ENCODE data around the gene ZC3HAV1.

The ZC3HAV1 gene

DNA sequence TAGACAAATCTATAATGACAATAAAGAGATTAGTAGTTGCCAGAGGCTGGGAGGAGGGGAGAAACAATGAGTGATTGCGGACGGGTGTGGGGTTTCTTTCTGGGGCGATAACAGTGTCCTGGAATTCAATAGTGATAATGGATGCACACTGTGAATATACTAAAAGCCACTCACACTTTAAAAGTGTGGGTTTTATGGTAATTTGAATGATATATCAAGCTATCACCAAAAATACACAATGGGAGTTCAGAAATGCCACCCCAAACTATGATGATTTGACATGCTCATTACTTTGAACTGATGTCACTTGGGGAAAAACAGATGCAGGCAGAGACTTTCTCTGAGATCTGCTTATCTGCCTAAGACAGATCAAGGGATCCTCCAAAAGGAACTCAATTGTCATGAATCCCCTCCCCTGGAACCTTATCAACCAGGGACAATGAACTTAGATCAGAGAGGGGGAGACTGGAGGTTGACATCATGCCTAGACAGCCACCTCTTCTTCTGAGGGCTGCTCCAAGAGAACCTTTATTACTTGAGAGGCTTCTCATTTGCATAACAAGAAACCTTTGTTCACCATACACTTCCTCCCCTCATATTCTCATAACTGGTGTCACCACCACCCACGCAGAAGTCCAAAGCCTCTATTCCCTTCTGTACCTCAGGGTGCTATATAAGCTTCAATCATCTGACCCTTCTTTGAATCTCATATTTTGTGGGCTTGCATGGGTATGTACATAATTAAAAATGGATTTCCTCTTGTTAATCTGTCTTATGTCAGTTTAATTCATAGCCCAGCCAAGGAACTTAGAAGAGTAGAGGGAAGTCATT, 14.8 kb upstream of the ZC3HAV1 start:
- Histone ChIP-seq H4K8ac (ENCODE audit: low read depth, low read length) (no peak overlapping the region), H3K79me2 (ENCODE audit: control insufficient read depth, insufficient read depth, low read length) (no peaks in the 10 kb centered on the region), H3K4me2 (ENCODE audit: low read length) (no peak overlapping the region), H2AK5ac (ENCODE audit: low read length) (no peak overlapping the region), H3K4me3 (ENCODE audit: low read length) (no peak overlapping the region), H3K18ac (ENCODE audit: low read length) (no peak overlapping the region), H4K5ac (ENCODE audit: low read length) (no peak overlapping the region), H3K4me1 (ENCODE audit: control insufficient read depth, low read depth, low read length) (peaks cover 2% of the 10 kb centered on the region), H3K4ac (ENCODE audit: low read depth, low read length) (no peak overlapping the region), H3K27ac (ENCODE audit: low read depth, low read length) (no peak overlapping the region), H3K27me3 (ENCODE audit: insufficient read depth, low read length, poor library complexity) (no peaks in the 10 kb centered on the region), H3K79me1 (ENCODE audit: low read length) (no peaks in the 10 kb centered on the region), H3K23ac (ENCODE audit: low read length) (no peak overlapping the region), H3K36me3 (ENCODE audit: control insufficient read depth, insufficient read depth, low read length) (no peaks in the 10 kb centered on the region), H2BK120ac (ENCODE audit: low read depth, low read length) (no peak overlapping the region), H3K9ac (ENCODE audit: low read length) (no peak overlapping the region), H2BK15ac (replicated peaks; ENCODE audit: low read depth) (no peak overlapping the region), H2BK5ac (ENCODE audit: low read length) (no peak overlapping the region), H3K56ac (ENCODE audit: low read length) (no peak overlapping the region)
- no CpG with 5 or more reads among the region's 4 CpGs for WGBS (ENCODE audit: extremely low coverage, insufficient coverage, low lambda C conversion rate)
- DNase-seq, result peak; percentile 87

DNA sequence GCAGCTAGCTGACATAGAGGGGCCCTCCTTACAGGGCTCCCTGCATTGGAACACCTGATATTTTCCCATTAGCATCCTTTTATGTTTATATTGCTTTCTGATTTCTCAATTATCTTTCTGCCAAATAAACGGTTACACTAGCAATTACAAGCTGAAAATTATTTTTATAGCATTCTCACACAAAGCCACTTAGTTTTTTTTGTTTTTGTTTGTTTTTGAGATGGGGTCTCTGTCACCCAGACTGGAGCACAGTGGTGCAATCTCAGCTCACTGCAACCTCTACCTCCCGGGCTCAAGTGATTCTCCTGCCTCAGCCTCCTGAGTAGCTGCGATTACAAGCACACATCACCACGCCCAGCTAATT, 9.9 kb upstream of the ZC3HAV1 start:
- Histone ChIP-seq H3K79me2 (ENCODE audit: control insufficient read depth, insufficient read depth, low read length) (no peaks in the 10 kb centered on the region), H3K18ac (ENCODE audit: low read length) (no peak overlapping the region), H3K4me3 (ENCODE audit: low read length) (no peak overlapping the region), H2AK5ac (ENCODE audit: low read length) (no peak overlapping the region), H3K56ac (ENCODE audit: low read length) (peak overlapping the region; percentile 2), H3K4me1 (ENCODE audit: control insufficient read depth, low read depth, low read length) (peaks cover 8% of the 10 kb centered on the region), H2BK5ac (ENCODE audit: low read length) (no peak overlapping the region), H2BK120ac (ENCODE audit: low read depth, low read length) (no peak overlapping the region), H3K4ac (ENCODE audit: low read depth, low read length) (no peak overlapping the region), H3K4me2 (ENCODE audit: low read length) (no peak overlapping the region), H4K8ac (ENCODE audit: low read depth, low read length) (no peak overlapping the region), H4K5ac (ENCODE audit: low read length) (no peak overlapping the region), H3K23ac (ENCODE audit: low read length) (no peak overlapping the region), H3K36me3 (ENCODE audit: control insufficient read depth, insufficient read depth, low read length) (no peaks in the 10 kb centered on the region), H2BK15ac (replicated peaks; ENCODE audit: low read depth) (no peak overlapping the region), H3K27ac (ENCODE audit: low read depth, low read length) (no peak overlapping the region), H3K9ac (ENCODE audit: low read length) (no peak overlapping the region), H3K79me1 (ENCODE audit: low read length) (no peaks in the 10 kb centered on the region), H3K27me3 (ENCODE audit: insufficient read depth, low read length, poor library complexity) (no peaks in the 10 kb centered on the region)
- DNase-seq, result no peak
- no CpG with 5 or more reads among the region's 4 CpGs for WGBS (ENCODE audit: extremely low coverage, insufficient coverage, low lambda C conversion rate)

DNA sequence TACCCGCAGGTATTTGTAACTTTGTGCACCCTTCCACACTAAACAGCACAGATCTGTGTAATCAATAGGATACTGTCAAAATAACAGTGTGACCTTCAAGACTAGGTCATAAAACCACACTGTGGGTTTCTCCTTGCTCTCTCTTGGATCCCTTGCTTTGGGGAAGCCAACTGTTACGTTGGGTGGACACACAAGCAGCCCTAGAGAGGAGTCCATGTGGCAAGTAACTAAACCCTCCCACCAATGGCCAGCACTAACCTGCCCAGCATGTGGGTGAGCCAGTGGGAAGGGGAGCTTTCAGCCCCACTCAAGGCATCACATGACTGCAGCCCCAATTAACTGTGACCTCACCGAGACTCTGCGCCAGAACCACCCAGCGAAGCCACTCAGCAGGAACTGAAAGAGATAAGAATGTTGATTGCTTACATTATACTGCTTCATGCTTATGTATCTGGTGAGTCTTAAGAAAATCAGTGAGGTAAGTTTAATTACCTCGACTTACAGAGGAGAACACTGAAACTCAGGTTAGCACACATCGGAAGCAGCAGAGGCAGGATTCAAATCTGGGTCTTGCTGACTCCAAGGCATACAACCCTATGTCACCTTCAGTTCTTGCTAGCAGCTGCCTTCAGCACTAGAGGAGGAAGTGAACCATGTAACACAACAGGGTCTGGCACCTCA, 9.4 kb upstream of the ZC3HAV1 start:
- Histone ChIP-seq H2BK15ac (replicated peaks; ENCODE audit: low read depth) (no peak overlapping the region), H3K27me3 (ENCODE audit: insufficient read depth, low read length, poor library complexity) (no peaks in the 10 kb centered on the region), H3K23ac (ENCODE audit: low read length) (no peak overlapping the region), H3K79me1 (ENCODE audit: low read length) (no peaks in the 10 kb centered on the region), H4K5ac (ENCODE audit: low read length) (peak overlapping the region; percentile 26), H3K4me3 (ENCODE audit: low read length) (no peak overlapping the region), H3K4ac (ENCODE audit: low read depth, low read length) (peak overlapping the region; percentile 25), H3K9ac (ENCODE audit: low read length) (no peak overlapping the region), H2BK5ac (ENCODE audit: low read length) (no peak overlapping the region), H3K56ac (ENCODE audit: low read length) (peak overlapping the region; percentile 57), H3K4me1 (ENCODE audit: control insufficient read depth, low read depth, low read length) (peaks cover 8% of the 10 kb centered on the region), H3K36me3 (ENCODE audit: control insufficient read depth, insufficient read depth, low read length) (no peaks in the 10 kb centered on the region), H3K79me2 (ENCODE audit: control insufficient read depth, insufficient read depth, low read length) (no peaks in the 10 kb centered on the region), H3K27ac (ENCODE audit: low read depth, low read length) (no peak overlapping the region), H2AK5ac (ENCODE audit: low read length) (no peak overlapping the region), H4K8ac (ENCODE audit: low read depth, low read length) (no peak overlapping the region), H2BK120ac (ENCODE audit: low read depth, low read length) (no peak overlapping the region), H3K18ac (ENCODE audit: low read length) (peak overlapping the region; percentile 33), H3K4me2 (ENCODE audit: low read length) (no peak overlapping the region)
- peak; percentile 80 for DNase-seq
- WGBS (ENCODE audit: extremely low coverage, insufficient coverage, low lambda C conversion rate), result no CpG with 5 or more reads among the region's 7 CpGs

DNA sequence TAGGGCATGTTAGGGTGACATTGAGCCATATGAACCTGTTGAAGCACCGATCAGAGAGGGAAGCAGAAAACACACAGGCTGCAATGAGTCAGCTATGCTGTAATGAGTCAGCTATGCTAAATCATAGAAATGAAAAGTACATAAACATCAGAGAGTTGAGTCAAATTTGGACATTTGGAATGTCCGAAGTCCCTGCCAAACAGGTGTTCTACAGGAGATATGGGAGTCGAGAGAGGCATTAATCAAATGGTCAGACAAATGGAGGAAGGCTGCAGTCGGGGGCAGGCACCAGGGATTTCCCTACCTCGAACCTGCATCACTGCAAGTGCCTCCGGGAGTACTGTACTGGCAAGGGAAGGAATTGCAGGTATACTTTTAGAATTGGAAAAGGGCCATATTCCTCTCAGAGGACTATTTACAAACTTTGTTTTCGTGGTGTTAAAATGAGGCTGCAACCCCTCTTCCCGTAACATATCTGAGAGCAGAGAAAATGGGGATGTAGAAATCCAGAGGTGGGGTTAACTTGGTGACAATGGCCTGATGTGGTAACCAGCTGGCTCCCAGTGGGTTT, 8.8 kb upstream of the ZC3HAV1 start:
- no peak overlapping the region for H2BK120ac ChIP-seq (ENCODE audit: low read depth, low read length)
- no peak overlapping the region for H2AK5ac ChIP-seq (ENCODE audit: low read length)
- H3K27me3 ChIP-seq (ENCODE audit: insufficient read depth, low read length, poor library complexity), result no peaks in the 10 kb centered on the region
- H3K79me1 ChIP-seq (ENCODE audit: low read length), result no peaks in the 10 kb centered on the region
- H3K27ac ChIP-seq (ENCODE audit: low read depth, low read length), result no peak overlapping the region
- no peak overlapping the region for H4K8ac ChIP-seq (ENCODE audit: low read depth, low read length)
- peaks cover 6% of the 10 kb centered on the region for H3K4me1 ChIP-seq (ENCODE audit: control insufficient read depth, low read depth, low read length)
- no peak for DNase-seq
- H3K4ac ChIP-seq (ENCODE audit: low read depth, low read length), result peak overlapping the region; percentile 25
- H3K56ac ChIP-seq (ENCODE audit: low read length), result peak overlapping the region; percentile 57
- no peak overlapping the region for H2BK15ac ChIP-seq (replicated peaks; ENCODE audit: low read depth)
- H3K18ac ChIP-seq (ENCODE audit: low read length), result peak overlapping the region; percentile 33
- no peak overlapping the region for H3K4me3 ChIP-seq (ENCODE audit: low read length)
- H3K4me2 ChIP-seq (ENCODE audit: low read length), result no peak overlapping the region
- no peak overlapping the region for H3K23ac ChIP-seq (ENCODE audit: low read length)
- H2BK5ac ChIP-seq (ENCODE audit: low read length), result no peak overlapping the region
- no peak overlapping the region for H4K5ac ChIP-seq (ENCODE audit: low read length)
- no CpG with 5 or more reads among the region's 8 CpGs for WGBS (ENCODE audit: extremely low coverage, insufficient coverage, low lambda C conversion rate)
- H3K9ac ChIP-seq (ENCODE audit: low read length), result no peak overlapping the region
- H3K79me2 ChIP-seq (ENCODE audit: control insufficient read depth, insufficient read depth, low read length), result no peaks in the 10 kb centered on the region
- no peaks in the 10 kb centered on the region for H3K36me3 ChIP-seq (ENCODE audit: control insufficient read depth, insufficient read depth, low read length)

DNA sequence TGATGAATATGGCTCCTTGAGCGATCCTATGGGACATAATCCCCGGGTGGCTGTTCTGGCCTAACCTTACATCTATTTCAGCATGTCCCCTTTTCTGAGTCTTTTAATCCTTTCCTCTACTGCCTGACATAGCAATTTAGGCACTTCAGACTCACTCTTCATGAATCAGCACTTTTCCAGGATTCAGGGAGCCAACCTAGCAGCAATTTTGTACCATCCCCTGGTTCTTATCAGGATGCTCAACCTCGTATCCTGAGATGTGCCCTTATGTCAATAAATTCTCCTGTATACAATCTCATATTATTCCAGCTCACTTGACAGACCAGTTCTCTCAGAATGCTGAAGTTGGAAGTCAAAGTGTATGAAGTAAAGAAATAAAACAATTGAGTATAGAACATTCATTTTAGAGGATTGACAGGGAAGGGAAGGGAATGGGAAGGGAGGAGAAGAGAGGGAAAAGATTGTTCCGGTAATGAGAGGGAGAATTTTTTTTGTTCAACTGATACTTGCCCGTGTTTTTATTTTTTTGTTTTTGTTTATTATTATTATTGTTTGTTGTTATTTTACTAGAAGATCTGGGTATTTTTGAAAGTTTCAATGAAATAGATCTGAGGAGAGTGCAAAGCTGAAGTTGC, 8.2 kb upstream of the ZC3HAV1 start:
- WGBS (ENCODE audit: extremely low coverage, insufficient coverage, low lambda C conversion rate), result 100% methylated on average over 1 of the region's 5 CpGs
- Histone ChIP-seq H3K56ac (ENCODE audit: low read length) (peak overlapping the region; percentile 6), H3K23ac (ENCODE audit: low read length) (no peak overlapping the region), H4K8ac (ENCODE audit: low read depth, low read length) (no peak overlapping the region), H2AK5ac (ENCODE audit: low read length) (peak overlapping the region; percentile 53), H3K9ac (ENCODE audit: low read length) (no peak overlapping the region), H3K4me2 (ENCODE audit: low read length) (no peak overlapping the region), H3K18ac (ENCODE audit: low read length) (no peak overlapping the region), H3K27ac (ENCODE audit: low read depth, low read length) (no peak overlapping the region), H4K5ac (ENCODE audit: low read length) (no peak overlapping the region), H2BK15ac (replicated peaks; ENCODE audit: low read depth) (no peak overlapping the region), H3K36me3 (ENCODE audit: control insufficient read depth, insufficient read depth, low read length) (no peaks in the 10 kb centered on the region), H3K4ac (ENCODE audit: low read depth, low read length) (no peak overlapping the region), H3K79me1 (ENCODE audit: low read length) (no peaks in the 10 kb centered on the region), H3K4me3 (ENCODE audit: low read length) (no peak overlapping the region), H3K27me3 (ENCODE audit: insufficient read depth, low read length, poor library complexity) (no peaks in the 10 kb centered on the region), H2BK120ac (ENCODE audit: low read depth, low read length) (no peak overlapping the region), H3K79me2 (ENCODE audit: control insufficient read depth, insufficient read depth, low read length) (no peaks in the 10 kb centered on the region), H2BK5ac (ENCODE audit: low read length) (no peak overlapping the region), H3K4me1 (ENCODE audit: control insufficient read depth, low read depth, low read length) (peaks cover 6% of the 10 kb centered on the region)
- DNase-seq, result no peak
